DMS 273 treated with DMSO at 0.1 percent for 48 hours (cell line): ENCODE data around the gene EIF2AK2.

Source experiments
- DNase-seq: peaks from one replicate; lab custom pipeline; 2025; lab: John Stamatoyannopoulos, UW

The EIF2AK2 gene

GRCh38 chr2:37168217-37168981 lies 11.6 kb upstream of the EIF2AK2 start:
- no peak for DNase-seq

GRCh38 chr2:37167636-37168180 lies 10.9 kb upstream of the EIF2AK2 start:
- DNase-seq, result no peak

DNA sequence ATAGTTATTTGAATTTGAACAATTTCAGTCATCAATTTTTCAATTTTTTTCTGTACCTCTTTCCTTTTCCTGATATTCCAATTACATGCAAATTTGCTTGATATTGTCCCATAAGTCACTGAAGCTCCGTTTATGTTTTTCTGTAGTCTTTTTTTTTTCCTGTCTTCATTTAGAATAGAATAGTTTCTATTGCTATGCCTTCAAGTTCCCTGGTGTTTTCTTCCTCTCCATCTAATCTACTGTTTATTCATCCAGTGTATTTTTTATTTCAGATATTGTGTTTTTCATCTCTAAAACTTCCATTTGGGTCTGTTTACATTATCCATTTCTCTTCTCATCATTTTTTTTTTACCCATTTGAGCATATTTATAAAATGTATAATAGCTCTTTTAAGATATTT lies 8.0 kb upstream of the EIF2AK2 start:
- no peak for DNase-seq

GRCh38 chr2:37156071-37156856 lies 516 bp downstream of the EIF2AK2 start:
- no peak for DNase-seq

DNA sequence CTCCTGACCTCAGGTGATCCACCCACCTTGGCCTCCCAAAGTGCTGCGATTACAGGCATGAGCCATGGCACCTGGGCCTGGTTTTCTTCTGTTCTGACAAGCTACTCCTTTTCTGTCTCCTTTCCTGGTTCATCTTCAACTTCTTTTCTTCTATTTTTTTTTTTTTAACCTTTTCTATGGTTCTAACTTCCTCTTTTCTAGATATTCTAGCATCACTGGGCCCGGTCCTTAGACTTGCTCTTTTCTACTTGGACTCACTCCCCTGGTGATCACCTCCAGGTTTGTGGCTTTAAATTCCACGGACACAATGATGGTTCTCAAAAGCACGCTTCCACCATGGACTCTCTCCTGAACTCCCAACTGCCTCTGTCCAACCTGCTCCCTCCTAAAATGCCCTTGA lies 2.0 kb downstream of the EIF2AK2 start:
- DNase-seq, result no peak

DNA sequence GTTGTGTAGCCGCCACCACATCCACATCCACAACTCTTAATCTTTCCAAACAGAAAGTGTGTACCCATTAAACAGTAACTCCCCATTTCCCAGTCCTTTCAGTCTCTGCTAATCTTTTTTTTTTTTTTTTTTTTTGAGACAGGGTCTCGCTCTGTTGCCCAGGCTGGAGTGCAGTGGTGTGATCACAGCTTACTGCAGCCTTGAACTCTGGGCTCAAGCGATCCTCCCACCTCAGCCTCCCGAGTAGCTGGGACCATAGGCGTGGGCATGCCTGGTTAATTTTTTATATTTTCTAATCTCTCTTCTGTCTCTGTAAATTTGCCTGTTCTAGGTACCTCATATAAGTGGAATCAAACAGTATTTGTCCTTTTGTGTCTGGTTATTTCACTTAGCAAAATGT lies 3.6 kb downstream of the EIF2AK2 start:
- no peak for DNase-seq

GRCh38 chr2:37149626-37150322 lies 7.0 kb downstream of the EIF2AK2 start:
- no peak for DNase-seq

DNA sequence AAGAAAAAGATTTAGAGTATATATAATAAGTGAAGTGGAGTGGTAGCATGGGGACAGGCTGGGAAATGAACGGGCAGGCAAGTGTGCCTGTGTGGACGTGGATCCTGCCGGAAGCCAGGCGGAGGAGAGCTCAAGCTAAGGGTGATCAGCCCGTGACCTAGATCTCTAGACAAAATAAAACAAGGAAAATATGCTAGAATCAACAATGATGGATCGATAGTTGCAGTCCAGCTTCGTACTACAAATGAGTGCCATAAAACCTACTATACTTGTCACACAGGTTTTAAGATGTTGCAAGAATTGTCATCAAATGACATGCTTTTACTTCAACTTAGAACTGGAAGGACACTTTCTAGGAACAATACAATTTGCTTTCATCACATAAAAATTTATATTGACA lies 8.5 kb downstream of the EIF2AK2 start:
- DNase-seq, result no peak

DNA sequence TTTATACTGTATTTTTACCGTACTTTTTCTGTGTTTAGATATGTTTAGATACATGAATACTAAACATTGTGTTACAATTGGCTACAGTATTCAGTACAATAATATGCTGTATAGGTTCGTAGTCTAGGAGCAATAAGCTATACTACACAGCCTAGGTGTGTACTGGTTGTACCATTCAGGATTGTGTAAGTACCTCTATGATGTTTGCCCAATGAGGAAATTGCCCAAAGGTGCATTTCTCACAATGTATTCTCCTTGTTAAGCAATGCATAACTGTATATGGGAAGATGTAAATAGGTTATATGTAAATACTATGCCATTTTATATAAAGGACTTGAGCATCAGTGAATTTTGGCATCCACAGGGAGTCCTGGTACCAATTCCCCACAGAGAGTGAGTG lies 10.7 kb downstream of the EIF2AK2 start:
- DNase-seq, result no peak

GRCh38 chr2:37143974-37144373 lies 12.8 kb downstream of the EIF2AK2 start:
- no peak for DNase-seq

- no peak for DNase-seq
Observed at GRCh38 chr2:37142546-37142945, 14.2 kb downstream of the EIF2AK2 start.

- no peak for DNase-seq
Observed at GRCh38 chr2:37132914-37133313, 23.9 kb downstream of the EIF2AK2 start.

DNA sequence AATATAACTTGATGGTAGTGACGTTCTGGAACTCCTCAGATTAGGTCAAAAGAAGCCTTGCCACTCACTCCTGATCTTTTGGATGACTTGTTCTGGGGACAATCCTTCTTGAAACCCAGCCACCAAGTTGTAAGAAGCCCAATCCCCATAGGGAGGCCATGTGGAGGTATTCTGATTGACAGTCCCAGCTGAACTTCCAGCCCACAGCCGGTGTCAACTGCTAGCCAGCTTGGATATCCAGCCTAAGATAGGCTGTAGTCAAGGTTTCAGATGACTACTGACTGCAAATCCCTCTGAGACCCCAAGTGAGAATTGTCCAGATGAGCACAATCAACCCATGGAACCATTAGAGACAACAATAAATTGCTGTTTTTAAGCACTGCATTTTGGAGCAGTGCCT lies 31.4 kb downstream of the EIF2AK2 start:
- no peak for DNase-seq

GRCh38 chr2:37119157-37119556 lies 37.6 kb downstream of the EIF2AK2 start:
- DNase-seq, result no peak

DNA sequence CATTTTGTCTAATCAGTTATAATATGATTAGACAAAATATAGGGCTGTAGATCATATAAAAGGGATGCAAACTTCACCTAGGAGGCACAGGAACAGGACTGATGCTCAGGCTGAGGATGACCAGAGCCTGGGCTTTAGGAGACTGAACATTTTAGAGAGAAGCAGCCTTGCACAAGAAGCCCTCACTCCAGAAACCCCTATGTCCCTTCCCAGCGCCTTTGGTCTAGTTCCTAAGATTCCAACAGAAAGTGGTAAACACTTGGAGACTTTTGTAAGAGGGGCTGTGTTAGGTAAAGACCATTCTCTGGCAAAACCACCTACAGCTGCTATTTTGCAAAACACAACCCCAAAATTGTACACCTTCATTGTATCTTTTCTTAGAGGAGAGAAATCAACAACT lies 39.2 kb downstream of the EIF2AK2 start:
- DNase-seq, result no peak

- DNase-seq, result no peak
Observed at GRCh38 chr2:37111958-37112357, 44.8 kb downstream of the EIF2AK2 start.

DNA sequence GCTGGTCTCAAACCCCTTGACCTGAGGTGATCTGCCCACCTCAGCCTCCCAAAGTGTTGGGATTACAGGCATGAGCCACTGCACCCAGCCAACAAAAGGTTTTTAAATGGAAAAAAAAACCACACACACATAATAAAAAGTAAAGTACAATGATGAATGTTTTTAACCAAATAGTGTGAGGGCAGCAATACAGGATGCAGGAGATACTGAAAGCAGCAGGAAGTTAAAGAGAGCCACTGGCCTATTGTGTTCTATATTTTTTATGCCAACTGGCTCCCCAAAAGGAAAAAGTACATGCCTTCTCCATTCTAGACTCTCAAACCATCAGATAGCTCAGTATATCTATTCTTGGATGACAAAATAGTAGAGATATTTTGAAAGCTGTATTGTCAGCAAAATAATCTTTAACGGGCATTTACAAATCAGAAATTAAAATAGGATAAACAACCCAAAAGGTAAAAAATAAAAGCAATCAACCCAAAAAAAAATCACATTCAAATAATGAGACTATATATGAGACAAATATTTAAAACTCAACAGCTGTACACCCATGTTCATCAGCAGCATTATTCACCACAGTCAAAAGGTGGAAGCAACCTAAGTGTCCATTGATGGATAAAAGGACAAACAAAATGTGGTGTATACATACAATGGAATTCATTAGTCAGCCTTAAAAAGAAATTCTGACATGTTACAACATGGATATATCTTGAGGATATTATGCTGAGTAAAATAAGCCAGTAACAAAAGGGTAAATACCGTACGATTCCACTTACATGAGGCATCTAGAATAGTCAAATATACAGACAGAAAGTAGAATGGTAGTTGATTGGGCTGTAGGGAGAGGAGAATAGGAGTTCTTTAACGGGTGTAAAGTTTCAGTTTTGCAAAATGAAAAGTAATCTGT lies 46.2 kb downstream of the EIF2AK2 start:
- no peak for DNase-seq

- no peak for DNase-seq
Observed at GRCh38 chr2:37109523-37109922, 47.3 kb downstream of the EIF2AK2 start.

GRCh38 chr2:37105150-37105549 lies 51.6 kb downstream of the EIF2AK2 start:
- DNase-seq, result no peak

DNA sequence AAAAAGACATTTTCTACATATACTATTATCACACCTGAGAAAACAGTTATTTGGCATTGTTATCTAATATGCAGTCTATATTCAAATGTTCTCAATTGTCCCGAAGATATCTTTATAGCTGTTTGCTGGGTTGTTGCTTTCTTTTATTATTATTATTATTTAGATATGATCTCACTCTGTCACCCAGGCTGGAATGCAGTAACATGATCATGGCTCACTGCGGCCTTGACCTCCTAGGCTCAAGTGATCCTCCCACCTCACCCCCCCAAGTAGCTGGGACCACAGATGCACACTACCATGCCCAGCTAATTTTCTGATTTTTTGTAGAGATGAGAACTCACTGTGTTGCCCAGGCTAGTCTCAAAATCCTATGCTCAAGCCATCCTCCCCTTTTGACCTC lies 52.6 kb downstream of the EIF2AK2 start:
- DNase-seq, result no peak

- DNase-seq, result no peak
Observed at GRCh38 chr2:37102588-37102987, 54.2 kb downstream of the EIF2AK2 start.

DNA sequence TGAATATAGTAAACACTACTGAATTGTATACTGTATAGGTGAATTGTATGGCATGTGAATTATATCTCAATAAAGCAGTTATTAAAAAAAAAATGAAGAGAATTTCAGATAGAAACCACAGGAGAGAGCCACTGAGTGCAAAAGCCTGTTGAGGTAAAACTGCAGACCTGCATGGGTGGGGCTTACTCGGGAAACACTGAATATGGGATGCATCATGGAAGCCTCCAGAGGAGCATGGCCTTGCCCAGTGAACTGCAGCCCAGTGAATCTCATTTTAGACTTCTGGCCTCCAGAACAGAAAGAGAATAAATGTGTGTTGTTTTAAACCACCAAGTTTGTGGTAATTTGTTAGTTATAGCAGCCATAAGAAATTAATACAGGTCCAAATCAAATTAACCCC lies 56.7 kb downstream of the EIF2AK2 start:
- no peak for DNase-seq
